SU-DHL-6 (cell line): ENCODE results near the gene RAG2.

Experiments
- EZH2phosphoT487 ChIP-seq: fragments of 200-600 bp; sonication (generic), shearing (Covaris generic); conservative IDR thresholded peaks from 2 replicates; pipeline ENCODE4 v1.6.1; 2018; ENCODE audit warnings: mild to moderate bottlenecking, antibody characterized with exemption, low read length, moderate library complexity, mixed read lengths
- TF ChIP-seq, protein P1 (sequence below): fragments of 200-600 bp; sonication (generic); IDR thresholded peaks from one replicate; pipeline ENCODE4 v1.5.1; 2017; ENCODE audit warnings: antibody characterized with exemption, mild to moderate bottlenecking, low read length, moderate library complexity; ENCODE audit not compliant: insufficient read depth, poor library complexity, severe bottlenecking

- TF ChIP-seq, protein P1, sequence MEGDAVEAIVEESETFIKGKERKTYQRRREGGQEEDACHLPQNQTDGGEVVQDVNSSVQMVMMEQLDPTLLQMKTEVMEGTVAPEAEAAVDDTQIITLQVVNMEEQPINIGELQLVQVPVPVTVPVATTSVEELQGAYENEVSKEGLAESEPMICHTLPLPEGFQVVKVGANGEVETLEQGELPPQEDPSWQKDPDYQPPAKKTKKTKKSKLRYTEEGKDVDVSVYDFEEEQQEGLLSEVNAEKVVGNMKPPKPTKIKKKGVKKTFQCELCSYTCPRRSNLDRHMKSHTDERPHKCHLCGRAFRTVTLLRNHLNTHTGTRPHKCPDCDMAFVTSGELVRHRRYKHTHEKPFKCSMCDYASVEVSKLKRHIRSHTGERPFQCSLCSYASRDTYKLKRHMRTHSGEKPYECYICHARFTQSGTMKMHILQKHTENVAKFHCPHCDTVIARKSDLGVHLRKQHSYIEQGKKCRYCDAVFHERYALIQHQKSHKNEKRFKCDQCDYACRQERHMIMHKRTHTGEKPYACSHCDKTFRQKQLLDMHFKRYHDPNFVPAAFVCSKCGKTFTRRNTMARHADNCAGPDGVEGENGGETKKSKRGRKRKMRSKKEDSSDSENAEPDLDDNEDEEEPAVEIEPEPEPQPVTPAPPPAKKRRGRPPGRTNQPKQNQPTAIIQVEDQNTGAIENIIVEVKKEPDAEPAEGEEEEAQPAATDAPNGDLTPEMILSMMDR = no peak
- TF ChIP-seq EZH2phosphoT487 = no peak
These were observed 4.1 kb upstream of the RAG2 start for GRCh38 chr11:36602135-36602534.
